ENCODE data around the gene RAF1. TPM values are rescaled to one million over a fixed set of nuclear protein-coding genes. Genes with fewer than 3 reads are reported as not detected.

The RAF1 gene
- total RNA-seq, 2 experiments from 2014 or later, result 127 to 139 TPM

DNA sequence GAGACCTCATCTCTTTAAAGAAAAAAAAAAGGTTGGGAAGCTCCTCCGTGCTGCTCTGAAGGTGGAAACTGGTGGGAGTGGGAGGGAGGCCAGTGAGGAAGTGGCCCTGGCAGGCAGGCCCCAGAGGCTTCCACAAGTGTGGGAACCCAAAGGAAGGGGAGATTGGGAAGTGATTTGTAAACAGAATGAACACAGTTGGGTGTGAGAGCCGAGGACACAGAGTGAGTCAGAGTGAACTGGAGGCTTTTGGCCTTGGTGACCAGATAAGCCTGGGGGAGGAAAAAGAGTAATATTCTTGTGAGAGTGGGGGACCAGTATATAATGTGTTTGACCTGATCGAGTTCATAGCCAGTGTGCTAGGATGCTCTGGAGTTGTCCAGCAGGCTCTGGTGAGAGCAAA lies 84.0 kb downstream of the RAF1 start:
- H3K4me1 ChIP-seq (ENCODE audit: insufficient read depth, low read length), result no peaks in the 10 kb centered on the region
- POLR2A ChIA-PET, result interaction anchor here (0.5 to 1.0 kb wide), 2 partner anchors 10 to 23 kb away, joined by 3 read pairs; partner anchors contain the start of gene MKRN2
- intact Hi-C loops (cut with DNase I, micrococcal nuclease), result no loop called here
- Mint-ChIP-seq H3K27ac (peak overlapping the region; percentile 49), H3K9me3 (peaks cover 3% of the 10 kb centered on the region), H3K36me3 (ENCODE audit: low read depth) (peaks cover 93% of the 10 kb centered on the region), H3K4me1 (ENCODE audit: low read depth) (no peaks in the 10 kb centered on the region), H3K27me3 (no peaks in the 10 kb centered on the region), H3K4me3 (no peak overlapping the region)
- no peak overlapping the region for H3K27ac ChIP-seq (ENCODE audit: low read depth in 1 of 2, low read length in 2 of 2)
- no peak overlapping the region for H3K4me3 ChIP-seq (ENCODE audit: low read length)
- CTCF ChIA-PET, result interaction anchor here (1.9 kb wide), 1 partner anchor 17 kb away, joined by 6 read pairs; no protein-coding TSS in a partner anchor
- peaks cover 0 to 15% of the 10 kb centered on the region in 2 experiments for H3K9me3 ChIP-seq (ENCODE audit: control insufficient read depth in 1 of 2, insufficient read depth in 1 of 2, low read length in 2 of 2)
- H3K27me3 ChIP-seq (ENCODE audit: control insufficient read depth in 1 of 2, insufficient read depth in 2 of 2, low read length in 2 of 2), result no peaks in the 10 kb centered on the region
- TF ChIP-seq, protein P1, sequence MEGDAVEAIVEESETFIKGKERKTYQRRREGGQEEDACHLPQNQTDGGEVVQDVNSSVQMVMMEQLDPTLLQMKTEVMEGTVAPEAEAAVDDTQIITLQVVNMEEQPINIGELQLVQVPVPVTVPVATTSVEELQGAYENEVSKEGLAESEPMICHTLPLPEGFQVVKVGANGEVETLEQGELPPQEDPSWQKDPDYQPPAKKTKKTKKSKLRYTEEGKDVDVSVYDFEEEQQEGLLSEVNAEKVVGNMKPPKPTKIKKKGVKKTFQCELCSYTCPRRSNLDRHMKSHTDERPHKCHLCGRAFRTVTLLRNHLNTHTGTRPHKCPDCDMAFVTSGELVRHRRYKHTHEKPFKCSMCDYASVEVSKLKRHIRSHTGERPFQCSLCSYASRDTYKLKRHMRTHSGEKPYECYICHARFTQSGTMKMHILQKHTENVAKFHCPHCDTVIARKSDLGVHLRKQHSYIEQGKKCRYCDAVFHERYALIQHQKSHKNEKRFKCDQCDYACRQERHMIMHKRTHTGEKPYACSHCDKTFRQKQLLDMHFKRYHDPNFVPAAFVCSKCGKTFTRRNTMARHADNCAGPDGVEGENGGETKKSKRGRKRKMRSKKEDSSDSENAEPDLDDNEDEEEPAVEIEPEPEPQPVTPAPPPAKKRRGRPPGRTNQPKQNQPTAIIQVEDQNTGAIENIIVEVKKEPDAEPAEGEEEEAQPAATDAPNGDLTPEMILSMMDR (IDR thresholded peaks at IDR 0.05), result no peak
- DNase-seq (no peak), ATAC-seq (ENCODE audit: poor library complexity) (no peak)
- H3K36me3 ChIP-seq (ENCODE audit: insufficient read depth, low read length), result peaks cover 87% of the 10 kb centered on the region

DNA sequence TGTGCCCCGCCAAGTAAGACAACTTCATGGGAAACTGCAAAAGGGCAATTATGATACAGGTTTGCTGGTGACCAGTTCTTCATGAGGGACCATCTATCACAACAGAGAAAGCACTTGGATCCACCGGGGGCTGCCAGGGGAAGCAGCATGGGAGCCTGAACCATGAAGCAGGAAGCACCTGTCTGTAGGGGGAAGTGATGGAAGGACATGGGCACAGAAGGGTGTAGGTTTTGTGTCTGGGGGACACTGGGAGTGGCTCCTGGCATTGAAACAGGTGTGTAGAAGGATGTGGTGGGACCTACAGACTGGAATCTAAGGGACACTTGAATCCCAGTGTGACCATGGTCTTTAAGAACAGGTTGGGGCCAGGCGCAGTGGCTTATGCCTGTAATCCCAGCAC lies 84.5 kb downstream of the RAF1 start:
- H3K4me3 Mint-ChIP-seq, result no peak overlapping the region
- ChIA-PET CTCF (interaction anchor here (1.9 kb wide), 1 partner anchor 17 kb away, joined by 6 read pairs; no protein-coding TSS in a partner anchor), POLR2A (interaction anchor here (0.7 to 1.0 kb wide), 2 partner anchors 19 to 22 kb away, joined by 3 read pairs; partner anchors contain the start of gene MKRN2)
- TF ChIP-seq, protein P1 (IDR thresholded peaks at IDR 0.05), result no peak
- H3K4me1 ChIP-seq (ENCODE audit: insufficient read depth, low read length), result no peaks in the 10 kb centered on the region
- H3K27me3 ChIP-seq (ENCODE audit: control insufficient read depth in 1 of 2, insufficient read depth in 2 of 2, low read length in 2 of 2), result no peaks in the 10 kb centered on the region
- intact Hi-C loops (cut with DNase I, micrococcal nuclease), result no loop called here
- no peaks in the 10 kb centered on the region for H3K4me1 Mint-ChIP-seq (ENCODE audit: low read depth)
- H3K4me3 ChIP-seq (ENCODE audit: low read length), result no peak overlapping the region
- DNase-seq, result no peak
- peak overlapping the region; percentile 49 for H3K27ac Mint-ChIP-seq
- peaks cover 3% of the 10 kb centered on the region for H3K9me3 Mint-ChIP-seq
- H3K9me3 ChIP-seq (ENCODE audit: control insufficient read depth in 1 of 2, insufficient read depth in 1 of 2, low read length in 2 of 2), result peaks cover 0 to 15% of the 10 kb centered on the region in 2 experiments
- H3K36me3 Mint-ChIP-seq (ENCODE audit: low read depth), result peaks cover 93% of the 10 kb centered on the region
- no peaks in the 10 kb centered on the region for H3K27me3 Mint-ChIP-seq
- no peak overlapping the region for H3K27ac ChIP-seq (ENCODE audit: low read depth in 1 of 2, low read length in 2 of 2)
- no peak for ATAC-seq (ENCODE audit: poor library complexity)
- peaks cover 87% of the 10 kb centered on the region for H3K36me3 ChIP-seq (ENCODE audit: insufficient read depth, low read length)

DNA sequence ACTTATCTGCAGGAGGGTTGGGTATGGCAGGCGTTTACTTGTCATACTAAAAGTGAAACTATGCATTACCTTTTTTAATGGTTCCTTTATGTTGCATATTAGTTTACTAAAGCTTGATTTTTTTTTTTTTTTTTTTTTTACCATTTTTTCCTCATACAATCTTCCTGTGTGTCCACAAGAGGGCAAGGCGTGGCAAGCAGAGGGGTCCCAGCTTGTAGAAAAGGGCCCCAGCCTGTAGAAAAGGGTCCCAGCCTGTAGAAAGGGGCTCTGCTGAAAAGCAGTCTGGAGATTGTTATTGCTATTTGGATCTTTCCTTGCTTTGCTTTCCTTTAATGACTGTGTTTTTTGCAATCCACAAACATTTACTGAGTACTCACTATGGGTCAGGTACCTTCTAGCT lies 85.2 kb downstream of the RAF1 start:
- TF ChIP-seq, protein P1 (IDR thresholded peaks at IDR 0.05), result no peak
- ChIA-PET CTCF (interaction anchor here (0.6 to 1.9 kb wide), 3 partner anchors 8 to 74 kb away, joined by 3 to 6 read pairs (median 4); no protein-coding TSS in a partner anchor), POLR2A (interaction anchor here (0.7 to 1.0 kb wide), 3 partner anchors 18 to 22 kb away, joined by 3 read pairs; partner anchors contain the start of gene MKRN2)
- no peak overlapping the region for H3K4me3 Mint-ChIP-seq
- Histone ChIP-seq H3K4me3 (ENCODE audit: low read length) (no peak overlapping the region), H3K36me3 (ENCODE audit: insufficient read depth, low read length) (peaks cover 87% of the 10 kb centered on the region), H3K9me3 (ENCODE audit: control insufficient read depth in 1 of 2, insufficient read depth in 1 of 2, low read length in 2 of 2) (peaks cover 0 to 15% of the 10 kb centered on the region in 2 experiments), H3K4me1 (ENCODE audit: insufficient read depth, low read length) (no peaks in the 10 kb centered on the region), H3K27me3 (ENCODE audit: control insufficient read depth in 1 of 2, insufficient read depth in 2 of 2, low read length in 2 of 2) (no peaks in the 10 kb centered on the region), H3K27ac (ENCODE audit: low read depth in 1 of 2, low read length in 2 of 2) (no peak overlapping the region)
- H3K27me3 Mint-ChIP-seq, result no peaks in the 10 kb centered on the region
- peaks cover 3% of the 10 kb centered on the region for H3K9me3 Mint-ChIP-seq
- DNase-seq (no peak), ATAC-seq (ENCODE audit: poor library complexity) (no peak)
- peak overlapping the region; percentile 49 for H3K27ac Mint-ChIP-seq
- no peaks in the 10 kb centered on the region for H3K4me1 Mint-ChIP-seq (ENCODE audit: low read depth)
- H3K36me3 Mint-ChIP-seq (ENCODE audit: low read depth), result peaks cover 93% of the 10 kb centered on the region
- intact Hi-C loops (cut with DNase I, micrococcal nuclease), result no loop called here

Data from CD4-positive, alpha-beta T cell (primary cell).